Large intestine (tissue), 3 donors: ENCODE measurements around the gene CAMK2D. TPM values are rescaled to one million over a fixed set of nuclear protein-coding genes. Genes with fewer than 3 reads are reported as not detected.

Source experiments
- DNase-seq, 2 donors: peaks; one replicate each; pipeline versions ENCODE4 v3.0.0 to v3.0.0-alpha.2; 2013
- H3K27ac ChIP-seq: one replicate; pipeline ENCODE4 v1.5.1; 2013; ENCODE audit warnings: low read length
- H3K27me3 ChIP-seq: 2 replicates; pipeline ENCODE4 v1.6.1; 2013; ENCODE audit warnings: low read length; ENCODE audit not compliant: control insufficient read depth, insufficient read depth
- H3K36me3 ChIP-seq: 2 replicates; pipeline ENCODE4 v1.6.1; 2013; ENCODE audit warnings: low read length; ENCODE audit not compliant: control insufficient read depth, insufficient read depth
- H3K4me1 ChIP-seq: one replicate; pipeline ENCODE4 v1.6.1; 2013; ENCODE audit warnings: low read length; ENCODE audit not compliant: control insufficient read depth, insufficient read depth
- H3K4me3 ChIP-seq: one replicate; pipeline ENCODE4 v1.5.1; 2013; ENCODE audit warnings: low read length
- H3K9me3 ChIP-seq: one replicate; pipeline ENCODE4 v1.6.1; 2013; ENCODE audit warnings: mild to moderate bottlenecking, low read depth, low read length, moderate library complexity; ENCODE audit not compliant: control insufficient read depth
- WGBS: methylation state at CpG from one replicate; pipeline ENCODE4 v1.1.5; 2013; ENCODE audit warnings: low lambda C conversion rate; ENCODE audit not compliant: insufficient coverage; 5-methylcytosine and 5-hydroxymethylcytosine counted together
- polyA plus RNA-seq: library from polyadenylated mRNA; unstranded; fragments of 120-200 nt; gene quantifications from one replicate; pipeline ENCODE4 v1.2.1, GENCODE V29; 2013

CAMK2D gene
- polyA plus RNA-seq, 1 donor, result 67.7 TPM

DNA sequence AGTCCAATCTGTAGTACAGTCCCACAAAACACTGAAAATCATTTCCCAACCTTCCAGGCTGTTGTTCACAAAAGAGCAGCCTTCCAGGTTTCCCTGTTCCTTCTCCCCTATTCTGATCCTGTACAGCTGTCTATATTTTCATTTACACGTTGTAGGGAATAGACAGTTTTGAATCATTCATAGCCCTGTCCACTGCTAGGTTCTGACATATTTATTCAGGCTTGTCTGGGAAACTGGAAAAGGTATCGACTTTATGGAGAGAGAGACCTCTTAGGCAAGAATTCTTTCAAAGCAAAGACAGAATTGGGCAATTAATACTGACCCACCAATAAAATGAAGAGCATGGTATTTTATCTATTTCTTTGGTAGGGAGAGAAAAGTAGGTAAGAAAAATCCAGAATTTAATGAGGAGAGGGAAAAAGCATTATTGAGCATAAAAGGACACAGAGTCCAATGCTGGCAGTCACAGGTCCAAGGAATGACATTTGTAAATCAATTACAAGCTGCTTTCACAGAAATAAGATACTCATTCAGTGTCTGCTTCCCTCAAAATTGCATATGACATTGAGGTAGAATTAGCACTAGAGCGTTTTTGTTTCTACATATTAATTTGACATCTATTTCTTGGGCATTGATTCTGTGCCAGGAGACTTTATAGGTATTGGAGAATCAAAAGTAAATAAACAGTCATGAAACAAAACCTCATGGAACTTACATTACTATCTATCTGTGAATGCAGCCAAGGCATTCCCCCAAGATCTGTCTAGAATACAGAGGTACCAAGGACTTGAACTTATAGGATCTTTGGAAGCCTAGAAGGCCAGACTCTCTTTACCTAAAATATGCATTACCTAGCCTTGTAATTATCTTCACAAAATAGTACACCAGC, 127.2 kb downstream of the CAMK2D start:
- 63% methylated on average over 1 of the region's 3 CpGs for WGBS
- H3K36me3 ChIP-seq, result no peaks in the 10 kb centered on the region
- H3K27me3 ChIP-seq, result no peaks in the 10 kb centered on the region
- H3K9me3 ChIP-seq, result no peaks in the 10 kb centered on the region
- H3K27ac ChIP-seq, result peak overlapping the region; percentile 53
- H3K4me1 ChIP-seq, result peaks cover 10% of the 10 kb centered on the region
- no peak for DNase-seq
- no peak overlapping the region for H3K4me3 ChIP-seq

DNA sequence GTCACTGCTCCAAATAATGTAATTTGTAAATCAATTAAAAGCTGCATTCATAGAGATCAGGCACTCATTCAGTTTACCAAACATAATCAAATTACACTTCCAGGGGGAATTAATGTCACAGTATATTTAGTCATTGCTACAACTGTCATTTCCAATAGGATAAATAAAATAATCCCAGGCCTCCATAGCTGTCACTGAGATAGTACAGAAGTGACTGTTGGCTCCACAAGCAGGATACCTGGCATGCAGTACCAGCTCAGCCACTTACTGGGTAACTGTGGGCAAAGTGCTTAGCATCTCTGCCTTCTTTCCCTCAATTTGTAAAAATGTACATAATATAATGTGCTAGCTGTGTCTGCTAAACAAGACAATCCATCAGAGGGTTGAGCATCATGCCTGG, 128.1 kb downstream of the CAMK2D start:
- no peak for DNase-seq
- Histone ChIP-seq H3K27ac (no peak overlapping the region), H3K4me3 (no peak overlapping the region), H3K27me3 (no peaks in the 10 kb centered on the region), H3K4me1 (peaks cover 9% of the 10 kb centered on the region), H3K36me3 (no peaks in the 10 kb centered on the region), H3K9me3 (no peaks in the 10 kb centered on the region)

DNA sequence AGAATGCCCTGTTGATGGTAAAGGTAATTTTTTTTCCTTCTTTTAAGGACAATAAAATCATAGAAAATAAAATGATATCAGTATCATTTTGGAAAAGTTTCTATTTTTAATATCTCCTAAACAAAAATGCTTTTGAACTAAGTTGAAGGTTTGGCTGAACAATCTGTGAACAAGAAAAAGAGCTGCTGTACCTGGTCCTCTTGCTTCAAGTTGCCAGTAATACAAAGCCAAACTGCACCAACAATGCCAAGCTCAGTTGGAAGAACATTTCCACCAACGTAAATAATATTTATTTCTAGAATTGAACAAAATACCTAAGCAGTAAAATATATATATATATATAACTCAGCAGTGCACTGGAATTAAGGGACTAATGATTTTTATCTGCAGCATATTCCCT, 132.8 kb downstream of the CAMK2D start:
- Histone ChIP-seq H3K36me3 (no peaks in the 10 kb centered on the region), H3K4me3 (no peak overlapping the region), H3K9me3 (no peaks in the 10 kb centered on the region), H3K4me1 (no peaks in the 10 kb centered on the region), H3K27me3 (no peaks in the 10 kb centered on the region), H3K27ac (no peak overlapping the region)
- no CpG with 5 or more reads among the region's 1 CpG for WGBS
- DNase-seq, result no peak

DNA sequence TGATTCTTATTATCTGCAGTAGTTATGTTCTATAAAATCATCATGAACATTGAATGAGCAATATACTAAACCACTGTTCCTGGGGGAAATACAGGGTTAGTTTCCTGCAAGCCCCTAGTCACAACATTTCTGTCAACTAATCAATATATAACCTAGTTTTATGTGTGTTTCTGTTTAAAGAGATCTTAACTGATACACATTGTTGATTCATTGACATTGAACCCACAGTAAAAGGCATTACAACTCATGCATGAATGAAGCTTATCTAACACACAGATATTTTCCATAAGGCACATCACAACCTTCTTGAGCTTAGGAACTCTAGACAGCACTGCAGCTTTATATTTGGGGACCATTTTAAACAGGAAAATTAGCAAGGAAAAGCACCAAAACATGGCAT, 134.2 kb downstream of the CAMK2D start:
- no peak for DNase-seq
- no peaks in the 10 kb centered on the region for H3K27me3 ChIP-seq
- no peak overlapping the region for H3K4me3 ChIP-seq
- H3K36me3 ChIP-seq, result no peaks in the 10 kb centered on the region
- H3K4me1 ChIP-seq, result no peaks in the 10 kb centered on the region
- H3K9me3 ChIP-seq, result no peaks in the 10 kb centered on the region
- H3K27ac ChIP-seq, result no peak overlapping the region

DNA sequence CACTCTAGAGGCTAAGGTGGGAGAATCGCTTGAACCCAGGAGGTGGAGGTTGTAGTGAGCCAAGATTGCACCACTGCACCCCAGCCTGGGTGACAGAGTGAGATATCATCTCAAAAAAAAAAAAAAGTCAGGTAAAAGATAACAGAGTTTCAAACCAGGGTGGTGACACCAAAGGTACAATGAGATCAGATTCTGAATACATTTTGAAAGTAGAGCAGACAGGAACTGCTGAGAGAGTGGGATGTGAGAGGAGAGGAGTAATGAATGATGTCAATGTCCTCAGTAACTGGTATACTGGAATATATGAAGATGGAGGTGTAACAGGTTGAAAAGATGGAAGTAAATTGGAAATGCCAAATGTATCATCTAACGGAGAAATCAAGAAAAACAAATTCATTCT, 135.6 kb downstream of the CAMK2D start:
- DNase-seq, result no peak
- WGBS, result no CpG with 5 or more reads among the region's 2 CpGs
- Histone ChIP-seq H3K4me1 (no peaks in the 10 kb centered on the region), H3K4me3 (no peak overlapping the region), H3K27ac (no peak overlapping the region), H3K27me3 (no peaks in the 10 kb centered on the region), H3K36me3 (no peaks in the 10 kb centered on the region), H3K9me3 (no peaks in the 10 kb centered on the region)

DNA sequence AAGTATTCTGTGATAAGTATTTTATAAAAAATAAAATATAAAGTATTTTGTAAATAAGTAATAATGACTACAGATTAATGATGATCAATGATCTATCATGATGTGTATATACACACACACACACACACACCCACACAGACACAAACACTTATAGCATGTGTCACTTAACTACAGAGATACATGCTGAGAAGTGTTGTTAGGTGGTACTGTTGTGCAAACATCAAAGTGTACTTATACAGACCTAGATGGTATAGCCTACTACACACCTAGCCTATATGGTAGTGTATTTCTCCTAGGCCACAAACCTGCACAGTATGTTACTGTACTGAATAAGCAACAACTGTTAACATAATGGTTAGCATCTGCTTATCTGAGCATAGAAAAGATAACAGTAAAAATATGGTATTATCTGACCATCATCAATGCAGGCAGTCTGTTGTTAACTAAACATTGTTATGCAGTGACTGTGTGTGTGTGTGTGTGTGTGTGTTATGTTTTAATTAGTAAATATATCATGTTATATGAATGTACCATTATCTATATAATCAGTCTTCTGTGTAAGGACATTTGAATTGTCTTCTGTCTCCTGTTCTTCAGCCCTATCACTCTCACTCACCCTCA, 138.2 kb downstream of the CAMK2D start:
- H3K27me3 ChIP-seq, result no peaks in the 10 kb centered on the region
- H3K9me3 ChIP-seq, result no peaks in the 10 kb centered on the region
- H3K4me1 ChIP-seq, result no peaks in the 10 kb centered on the region
- H3K4me3 ChIP-seq, result no peak overlapping the region
- no peaks in the 10 kb centered on the region for H3K36me3 ChIP-seq
- no peak for DNase-seq
- H3K27ac ChIP-seq, result no peak overlapping the region

DNA sequence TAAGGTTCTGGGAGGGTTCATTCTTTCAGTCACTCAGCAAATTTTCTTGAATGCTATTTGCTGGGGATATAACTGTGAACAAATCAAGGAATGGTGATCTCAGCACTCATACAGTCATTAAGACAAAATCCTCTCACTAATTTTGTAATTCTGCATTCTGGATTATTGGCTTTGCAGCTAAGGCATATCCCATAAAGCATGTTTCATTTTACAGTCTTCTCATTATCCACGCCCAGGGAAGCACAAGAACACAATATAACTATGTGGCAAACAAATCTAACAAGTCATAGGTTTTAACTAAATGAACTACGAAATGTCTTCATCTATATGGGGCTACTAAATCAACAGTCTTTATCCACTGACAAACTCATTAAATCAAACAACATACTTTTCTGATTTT, 139.9 kb downstream of the CAMK2D start:
- no peak for DNase-seq
- 100% methylated on average over 1 of the region's 2 CpGs for WGBS
- H3K9me3 ChIP-seq, result no peaks in the 10 kb centered on the region
- H3K4me1 ChIP-seq, result no peaks in the 10 kb centered on the region
- no peaks in the 10 kb centered on the region for H3K27me3 ChIP-seq
- no peak overlapping the region for H3K4me3 ChIP-seq
- H3K36me3 ChIP-seq, result no peaks in the 10 kb centered on the region
- no peak overlapping the region for H3K27ac ChIP-seq

DNA sequence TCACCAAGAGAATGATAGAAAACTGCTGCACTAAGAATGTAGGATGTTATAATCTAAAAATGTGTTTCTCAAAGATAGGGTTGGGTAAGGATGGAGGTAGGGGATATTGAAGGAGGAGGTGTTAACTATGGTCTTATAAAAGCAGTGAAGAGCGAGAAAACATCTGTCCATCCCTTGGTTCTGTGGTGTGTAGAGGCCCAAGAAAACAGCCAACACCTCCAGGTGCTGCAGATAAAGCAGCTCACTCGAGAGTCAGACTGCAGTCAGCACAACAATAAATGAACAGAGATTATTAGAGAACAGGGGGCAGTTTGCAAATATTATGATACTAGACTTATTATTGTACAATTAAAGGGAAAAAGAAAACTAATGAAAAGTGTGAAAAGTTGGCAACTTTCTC, 141.5 kb downstream of the CAMK2D start:
- Histone ChIP-seq H3K27ac (no peak overlapping the region), H3K36me3 (no peaks in the 10 kb centered on the region), H3K9me3 (no peaks in the 10 kb centered on the region), H3K27me3 (no peaks in the 10 kb centered on the region), H3K4me1 (no peaks in the 10 kb centered on the region), H3K4me3 (no peak overlapping the region)
- 100% methylated on average over 1 of the region's 2 CpGs for WGBS
- no peak for DNase-seq

DNA sequence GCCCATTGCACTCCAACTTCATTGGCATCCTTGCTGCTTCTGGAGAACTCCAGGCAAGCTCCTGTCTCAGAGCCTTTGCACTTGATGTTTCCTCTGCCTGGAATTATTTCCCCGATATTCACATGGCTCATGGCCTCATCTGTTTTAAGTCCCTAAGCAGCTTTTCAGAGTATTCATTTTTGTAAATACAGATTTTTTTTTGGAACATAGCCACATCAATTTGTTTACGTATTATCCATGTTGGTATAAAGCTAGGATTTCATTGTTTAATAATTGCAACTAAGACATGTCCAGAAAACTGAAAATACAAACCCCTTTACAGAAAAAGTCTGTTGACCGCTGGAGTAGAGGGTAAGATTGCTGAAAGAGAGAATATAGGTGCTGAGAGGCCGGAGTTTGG, 142.0 kb downstream of the CAMK2D start:
- no peaks in the 10 kb centered on the region for H3K9me3 ChIP-seq
- 80% methylated on average over 1 of the region's 4 CpGs for WGBS
- no peak overlapping the region for H3K4me3 ChIP-seq
- H3K27me3 ChIP-seq, result no peaks in the 10 kb centered on the region
- no peak for DNase-seq
- H3K4me1 ChIP-seq, result no peaks in the 10 kb centered on the region
- H3K36me3 ChIP-seq, result no peaks in the 10 kb centered on the region
- no peak overlapping the region for H3K27ac ChIP-seq

DNA sequence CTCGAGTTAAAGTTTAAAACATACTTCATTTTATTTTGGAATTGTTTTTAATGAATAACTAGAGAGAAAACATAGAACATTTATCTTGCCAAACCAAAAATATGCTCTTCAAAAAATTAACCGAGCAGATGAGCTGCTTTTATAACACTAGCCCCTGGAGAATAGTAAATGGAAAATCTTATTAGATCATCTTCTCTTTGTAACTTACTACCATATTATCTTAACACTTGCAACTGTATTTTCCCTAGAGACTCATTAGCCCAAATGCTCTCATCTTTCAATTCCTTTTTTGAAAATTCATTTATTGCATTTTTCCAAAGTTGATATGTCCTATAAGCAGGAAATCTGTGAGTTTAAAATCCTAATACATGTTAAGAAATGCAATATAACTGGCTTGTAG, 143.3 kb downstream of the CAMK2D start:
- Histone ChIP-seq H3K9me3 (no peaks in the 10 kb centered on the region), H3K4me3 (no peak overlapping the region), H3K4me1 (no peaks in the 10 kb centered on the region), H3K27ac (no peak overlapping the region), H3K36me3 (no peaks in the 10 kb centered on the region), H3K27me3 (no peaks in the 10 kb centered on the region)
- no peak for DNase-seq
- WGBS, result 57% methylated on average over 1 of the region's 2 CpGs

DNA sequence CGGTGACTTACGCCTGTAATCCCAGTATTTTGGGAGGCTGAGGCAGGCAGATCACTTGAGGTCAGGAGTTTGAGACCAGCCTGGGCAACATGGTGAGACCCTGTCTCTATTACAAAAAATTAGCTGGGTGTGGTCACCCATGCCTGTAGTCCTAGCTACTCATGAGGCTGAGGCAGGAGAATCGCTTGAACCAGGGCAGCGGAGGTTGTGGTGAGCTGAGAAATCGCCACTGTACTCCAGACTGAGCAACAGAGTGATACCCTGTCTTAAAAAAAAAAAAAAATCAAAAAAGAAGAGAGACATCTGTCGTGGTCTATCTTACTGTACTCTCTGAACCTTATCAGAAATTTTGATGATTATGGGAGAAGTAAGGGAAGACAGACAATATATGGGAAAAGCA, 144.3 kb downstream of the CAMK2D start:
- Histone ChIP-seq H3K27me3 (no peaks in the 10 kb centered on the region), H3K36me3 (no peaks in the 10 kb centered on the region), H3K4me3 (no peak overlapping the region), H3K27ac (no peak overlapping the region), H3K4me1 (no peaks in the 10 kb centered on the region), H3K9me3 (no peaks in the 10 kb centered on the region)
- DNase-seq, result no peak
- 40% methylated on average over 1 of the region's 6 CpGs for WGBS
